Spleen (tissue), 7 donors: ENCODE results near the gene MOSPD3.

Experiments
- POLR2A ChIP-seq, 3 donors: fragments of 450-650 bp; IDR thresholded peaks; one replicate each; pipeline ENCODE4 v1.5.1; 2017; ENCODE audit warnings: antibody characterized with exemption in 3 of 3, mild to moderate bottlenecking in 1 of 3
- TF ChIP-seq, protein P1 (sequence below), 11 experiments: fragments of 200-600 bp in 7 of 11; fragments of 450-650 bp in 4 of 11; sonication (generic) in 4 of 11; IDR thresholded peaks in 8 of 11; conservative IDR thresholded peaks in 3 of 11; 1 replicate in 7 of 11; 2 replicates in 4 of 11; pipeline versions ENCODE4 v1.4.0 to v1.8.0; 2016 to 2021; ENCODE audit warnings: antibody characterized with exemption in 11 of 11, inconsistent platforms in 4 of 11, mild to moderate bottlenecking in 1 of 11
- donor health status: DM: no; HTN: no; CAD: no; lungs with moderate emphysema.
- donor health status: DM: no; HTN: no; CAD: no.
- donor health status: DM: no; HTN: no; CAD: no.

DNA sequence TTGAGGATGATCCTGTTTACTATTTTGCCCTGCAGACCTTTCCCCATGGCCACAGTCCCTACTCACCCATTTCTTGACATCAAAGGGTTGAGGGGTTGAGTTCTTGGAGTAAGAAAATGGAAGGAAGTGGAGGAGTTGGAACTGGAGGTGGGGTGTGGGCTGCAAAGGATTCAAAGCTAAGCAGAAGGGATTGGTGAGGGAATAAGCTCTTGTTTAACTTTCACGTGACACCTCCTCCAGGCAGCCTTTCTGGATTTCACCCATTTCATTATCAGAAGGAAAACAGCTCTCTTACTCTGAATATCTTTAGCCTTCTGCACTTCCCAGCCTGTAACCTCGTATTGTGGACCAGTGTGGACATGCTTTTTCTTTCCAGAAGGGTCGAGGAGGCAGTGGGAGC, 13.7 kb downstream of the MOSPD3 start:
- TF ChIP-seq POLR2A (IDR thresholded peaks at IDR 0.05): no peak
- TF ChIP-seq, protein P1, sequence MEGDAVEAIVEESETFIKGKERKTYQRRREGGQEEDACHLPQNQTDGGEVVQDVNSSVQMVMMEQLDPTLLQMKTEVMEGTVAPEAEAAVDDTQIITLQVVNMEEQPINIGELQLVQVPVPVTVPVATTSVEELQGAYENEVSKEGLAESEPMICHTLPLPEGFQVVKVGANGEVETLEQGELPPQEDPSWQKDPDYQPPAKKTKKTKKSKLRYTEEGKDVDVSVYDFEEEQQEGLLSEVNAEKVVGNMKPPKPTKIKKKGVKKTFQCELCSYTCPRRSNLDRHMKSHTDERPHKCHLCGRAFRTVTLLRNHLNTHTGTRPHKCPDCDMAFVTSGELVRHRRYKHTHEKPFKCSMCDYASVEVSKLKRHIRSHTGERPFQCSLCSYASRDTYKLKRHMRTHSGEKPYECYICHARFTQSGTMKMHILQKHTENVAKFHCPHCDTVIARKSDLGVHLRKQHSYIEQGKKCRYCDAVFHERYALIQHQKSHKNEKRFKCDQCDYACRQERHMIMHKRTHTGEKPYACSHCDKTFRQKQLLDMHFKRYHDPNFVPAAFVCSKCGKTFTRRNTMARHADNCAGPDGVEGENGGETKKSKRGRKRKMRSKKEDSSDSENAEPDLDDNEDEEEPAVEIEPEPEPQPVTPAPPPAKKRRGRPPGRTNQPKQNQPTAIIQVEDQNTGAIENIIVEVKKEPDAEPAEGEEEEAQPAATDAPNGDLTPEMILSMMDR (IDR thresholded peaks at IDR 0.05 in 8 of 11, conservative IDR thresholded peaks at IDR 0.05 in 3 of 11): no peak
